Measurements from ENCODE around the gene CCL15. TPM values are rescaled to one million over a fixed set of nuclear protein-coding genes. Genes with fewer than 3 reads are reported as not detected.

The CCL15 gene
- total and polyA plus RNA-seq, 2 of the 13 experiments (the other 11 are each of a cell fraction or from before 2014, with no cell fraction given): 29.2 to 45.9 TPM

- TF ChIP-seq ZNF318 (CRISPR knock-in tag; IDR thresholded peaks at IDR 0.05) (no peak), ZNF142 (CRISPR knock-in tag; IDR thresholded peaks at IDR 0.05) (no peak), GABPB1 (CRISPR knock-in tag; IDR thresholded peaks at IDR 0.05) (no peak)
Observed at GRCh38 chr17:35984140-35984539, 17.2 kb downstream of the CCL15 start (continued).
